GM13976 (cell line): ENCODE measurements around the gene BGN.

Source experiments
- DNase-seq: peaks from one replicate; pipeline ENCODE4 v3.0.0; 2012; ENCODE audit warnings: low spot score
- CTCF ChIP-seq: IDR thresholded peaks from 2 replicates; pipeline ENCODE4 v1.5.1; 2012; ENCODE audit warnings: borderline replicate concordance, mild to moderate bottlenecking; ENCODE audit not compliant: insufficient read depth; ENCODE audit errors: extremely low read depth, missing control alignments, control extremely low read depth
- in situ Hi-C: fragments of 300-500 bp; cut with MboI; formaldehyde crosslinking; loops from one replicate; pipeline ENCODE4 v1.12.0; 2022; ENCODE audit warnings: low sequenced_read_pairs, mixed read lengths, inconsistent platforms; ENCODE audit not compliant: unreplicated experiment

Gene BGN

GRCh38 chrX:153478746-153479145 lies 16.0 kb upstream of the BGN start:
- no peak for TF ChIP-seq CTCF
- DNase-seq, result no peak
- in situ Hi-C loops, result no loop called here

- no peak for DNase-seq
- no peak for TF ChIP-seq CTCF
- in situ Hi-C loops, result no loop called here
These were observed 13.7 kb upstream of the BGN start for GRCh38 chrX:153481043-153481442.

GRCh38 chrX:153482376-153483015 lies 12.3 kb upstream of the BGN start:
- no peak for TF ChIP-seq CTCF
- no peak for DNase-seq
- in situ Hi-C loops, result no loop called here

GRCh38 chrX:153485396-153486080 lies 9.2 kb upstream of the BGN start:
- no peak for TF ChIP-seq CTCF
- in situ Hi-C loops, result no loop called here
- DNase-seq, result no peak

GRCh38 chrX:153486171-153486570 lies 8.6 kb upstream of the BGN start:
- TF ChIP-seq CTCF, result no peak
- in situ Hi-C loops, result no loop called here
- no peak for DNase-seq

GRCh38 chrX:153487590-153488071 lies 7.1 kb upstream of the BGN start:
- in situ Hi-C loops, result no loop called here
- no peak for DNase-seq
- no peak for TF ChIP-seq CTCF
